HEK293 (cell line): Measurements from ENCODE around the gene FOXO6.
A peak's percentile ranks its signal among the peaks of the same experiment; 100 is the strongest.

Experiments
- EGR2 ChIP-seq: fragments of 450-650 bp; formaldehyde crosslinking; IDR thresholded peaks from 2 replicates; pipeline ENCODE4 v1.5.1; 2016; ENCODE audit warnings: low read depth, missing biosample characterization, missing genetic modification characterization
- GLIS1 ChIP-seq: fragments of 450-650 bp; formaldehyde crosslinking; IDR thresholded peaks from 2 replicates; pipeline ENCODE4 v1.5.1; 2016; ENCODE audit warnings: missing biosample characterization, missing genetic modification characterization
- KLF1 ChIP-seq: fragments of 450-650 bp; formaldehyde crosslinking; IDR thresholded peaks from 2 replicates; pipeline ENCODE4 v1.5.1; 2016; ENCODE audit warnings: missing biosample characterization, missing genetic modification characterization
- KLF9 ChIP-seq: fragments of 450-650 bp; formaldehyde crosslinking; IDR thresholded peaks from 2 replicates; pipeline ENCODE4 v1.5.1; 2016; ENCODE audit warnings: missing biosample characterization, missing genetic modification characterization, low read depth
- MZF1 ChIP-seq: fragments of 450-650 bp; formaldehyde crosslinking; IDR thresholded peaks from 2 replicates; pipeline ENCODE4 v1.5.1; 2017; ENCODE audit warnings: missing biosample characterization, missing genetic modification characterization, borderline replicate concordance
- SCRT1 ChIP-seq: fragments of 450-650 bp; formaldehyde crosslinking; IDR thresholded peaks from 2 replicates; pipeline ENCODE4 v1.5.1; 2016; ENCODE audit warnings: missing biosample characterization, missing genetic modification characterization, borderline replicate concordance
- SCRT2 ChIP-seq: fragments of 450-650 bp; formaldehyde crosslinking; IDR thresholded peaks from 2 replicates; pipeline ENCODE4 v1.5.1; 2016; ENCODE audit warnings: missing biosample characterization, missing genetic modification characterization
- SETDB1 ChIP-seq: IDR thresholded peaks from one replicate; pipeline ENCODE4 v1.6.1; 2017; ENCODE audit warnings: mild to moderate bottlenecking, low read length, moderate library complexity, mixed read lengths; ENCODE audit not compliant: insufficient read length
- TCF7L2 ChIP-seq: IDR thresholded peaks from 2 replicates; pipeline ENCODE4 v1.6.1; 2011; ENCODE audit warnings: low read depth, mild to moderate bottlenecking, inconsistent platforms, low read length, moderate library complexity, borderline replicate concordance
- ZBTB48 ChIP-seq: fragments of 450-650 bp; formaldehyde crosslinking; IDR thresholded peaks from 2 replicates; pipeline ENCODE4 v1.5.1; 2016; ENCODE audit warnings: missing biosample characterization, missing genetic modification characterization
- ZBTB8A ChIP-seq: fragments of 450-650 bp; formaldehyde crosslinking; IDR thresholded peaks from 2 replicates; pipeline ENCODE4 v1.5.1; 2016; ENCODE audit warnings: missing biosample characterization, missing genetic modification characterization
- ZFHX2 ChIP-seq: fragments of 450-650 bp; formaldehyde crosslinking; conservative IDR thresholded peaks from 2 replicates; pipeline ENCODE4 v1.5.1; 2016; ENCODE audit warnings: missing biosample characterization, missing genetic modification characterization
- ZFP69B ChIP-seq: fragments of 450-650 bp; formaldehyde crosslinking; IDR thresholded peaks from 2 replicates; pipeline ENCODE4 v1.5.1; 2016; ENCODE audit warnings: missing biosample characterization, missing genetic modification characterization
- ZNF10 ChIP-seq: fragments of 450-650 bp; formaldehyde crosslinking; IDR thresholded peaks from 2 replicates; pipeline ENCODE4 v1.5.1; 2017; ENCODE audit warnings: missing biosample characterization, missing genetic modification characterization
- ZNF132 ChIP-seq: fragments of 450-650 bp; formaldehyde crosslinking; IDR thresholded peaks from 2 replicates; pipeline ENCODE4 v1.5.1; 2017; ENCODE audit warnings: missing biosample characterization, missing genetic modification characterization, borderline replicate concordance
- ZNF169 ChIP-seq: fragments of 450-650 bp; formaldehyde crosslinking; IDR thresholded peaks from 2 replicates; pipeline ENCODE4 v1.5.1; 2016; ENCODE audit warnings: missing biosample characterization, missing genetic modification characterization
- ZNF184 ChIP-seq: fragments of 450-650 bp; IDR thresholded peaks from 2 replicates; pipeline ENCODE4 v1.5.1; 2018; ENCODE audit warnings: missing biosample characterization, mild to moderate bottlenecking, missing genetic modification characterization
- ZNF354C ChIP-seq: fragments of 450-650 bp; formaldehyde crosslinking; IDR thresholded peaks from 2 replicates; pipeline ENCODE4 v1.5.1; 2016; ENCODE audit warnings: missing biosample characterization, missing genetic modification characterization, low read depth, borderline replicate concordance
- ZNF416 ChIP-seq: fragments of 450-650 bp; formaldehyde crosslinking; IDR thresholded peaks from 2 replicates; pipeline ENCODE4 v1.5.1; 2016; ENCODE audit warnings: missing biosample characterization, missing genetic modification characterization
- ZNF426 ChIP-seq: fragments of 450-650 bp; formaldehyde crosslinking; IDR thresholded peaks from 2 replicates; pipeline ENCODE4 v1.5.1; 2017; ENCODE audit warnings: missing biosample characterization, missing genetic modification characterization, mild to moderate bottlenecking, inconsistent platforms, moderate library complexity
- ZNF510 ChIP-seq: fragments of 450-650 bp; formaldehyde crosslinking; IDR thresholded peaks from 2 replicates; pipeline ENCODE4 v1.5.1; 2018; ENCODE audit warnings: mild to moderate bottlenecking, missing genetic modification characterization, missing biosample characterization; ENCODE audit not compliant: insufficient replicate concordance
- ZNF561 ChIP-seq: fragments of 450-650 bp; IDR thresholded peaks from 2 replicates; pipeline ENCODE4 v1.5.1; 2018; ENCODE audit warnings: missing biosample characterization, missing genetic modification characterization, borderline replicate concordance
- ZNF623 ChIP-seq: fragments of 450-650 bp; formaldehyde crosslinking; IDR thresholded peaks from 2 replicates; pipeline ENCODE4 v1.5.1; 2016; ENCODE audit warnings: missing biosample characterization, missing genetic modification characterization
- ZNF624 ChIP-seq: fragments of 450-650 bp; formaldehyde crosslinking; IDR thresholded peaks from 2 replicates; pipeline ENCODE4 v1.5.1; 2017; ENCODE audit warnings: missing biosample characterization, missing genetic modification characterization
- ZNF626 ChIP-seq: fragments of 450-650 bp; sonication (Bioruptor Pico); formaldehyde crosslinking; IDR thresholded peaks from 2 replicates; pipeline ENCODE4 v1.5.1; 2018; ENCODE audit warnings: missing biosample characterization, missing genetic modification characterization, inconsistent platforms
- ZNF629 ChIP-seq: fragments of 450-650 bp; formaldehyde crosslinking; IDR thresholded peaks from 2 replicates; pipeline ENCODE4 v1.5.1; 2017; ENCODE audit warnings: missing biosample characterization, missing genetic modification characterization
- ZNF677 ChIP-seq: fragments of 450-650 bp; IDR thresholded peaks from 2 replicates; pipeline ENCODE4 v1.5.0; 2018; ENCODE audit warnings: missing biosample characterization, mild to moderate bottlenecking, missing genetic modification characterization, moderate library complexity
- ZNF76 ChIP-seq: fragments of 450-650 bp; formaldehyde crosslinking; IDR thresholded peaks from 2 replicates; pipeline ENCODE4; 2016; ENCODE audit warnings: low read depth, missing biosample characterization, missing genetic modification characterization, borderline replicate concordance
- ZNF768 ChIP-seq: fragments of 450-650 bp; formaldehyde crosslinking; IDR thresholded peaks from 2 replicates; pipeline ENCODE4 v1.5.1; 2018; ENCODE audit warnings: missing biosample characterization, mild to moderate bottlenecking, missing genetic modification characterization
- ZNF791 ChIP-seq: fragments of 450-650 bp; formaldehyde crosslinking; IDR thresholded peaks from 2 replicates; pipeline ENCODE4 v1.5.1; 2016; ENCODE audit warnings: missing biosample characterization, missing genetic modification characterization
- ZNF837 ChIP-seq: fragments of 450-650 bp; formaldehyde crosslinking; IDR thresholded peaks from 2 replicates; pipeline ENCODE4 v1.5.1; 2016; ENCODE audit warnings: missing biosample characterization, missing genetic modification characterization
- ZSCAN16 ChIP-seq: fragments of 450-650 bp; formaldehyde crosslinking; IDR thresholded peaks from 2 replicates; pipeline ENCODE4 v1.5.1; 2016; ENCODE audit warnings: missing biosample characterization, missing genetic modification characterization
- ZXDB ChIP-seq: fragments of 450-650 bp; formaldehyde crosslinking; IDR thresholded peaks from 2 replicates; pipeline ENCODE4 v1.5.1; 2016; ENCODE audit warnings: missing biosample characterization, missing genetic modification characterization
- TF ChIP-seq, protein P1 (sequence below): fragments of 450-650 bp; formaldehyde crosslinking; IDR thresholded peaks from 2 replicates; pipeline ENCODE4 v1.5.1; 2017; ENCODE audit warnings: missing biosample characterization, missing genetic modification characterization
- TF ChIP-seq, protein P2 (sequence below): fragments of 450-650 bp; formaldehyde crosslinking; IDR thresholded peaks from 2 replicates; pipeline ENCODE4 v1.5.1; 2017; ENCODE audit warnings: missing biosample characterization, missing genetic modification characterization
- TF ChIP-seq, protein P3 (sequence below): fragments of 450-650 bp; formaldehyde crosslinking; IDR thresholded peaks from 2 replicates; pipeline ENCODE4 v1.5.1; 2016; ENCODE audit warnings: missing biosample characterization, missing genetic modification characterization, low read depth
- TF ChIP-seq, protein P4 (sequence below): fragments of 450-650 bp; formaldehyde crosslinking; IDR thresholded peaks from 2 replicates; pipeline ENCODE4 v1.5.1; 2017; ENCODE audit warnings: missing biosample characterization, missing genetic modification characterization

Gene FOXO6

DNA sequence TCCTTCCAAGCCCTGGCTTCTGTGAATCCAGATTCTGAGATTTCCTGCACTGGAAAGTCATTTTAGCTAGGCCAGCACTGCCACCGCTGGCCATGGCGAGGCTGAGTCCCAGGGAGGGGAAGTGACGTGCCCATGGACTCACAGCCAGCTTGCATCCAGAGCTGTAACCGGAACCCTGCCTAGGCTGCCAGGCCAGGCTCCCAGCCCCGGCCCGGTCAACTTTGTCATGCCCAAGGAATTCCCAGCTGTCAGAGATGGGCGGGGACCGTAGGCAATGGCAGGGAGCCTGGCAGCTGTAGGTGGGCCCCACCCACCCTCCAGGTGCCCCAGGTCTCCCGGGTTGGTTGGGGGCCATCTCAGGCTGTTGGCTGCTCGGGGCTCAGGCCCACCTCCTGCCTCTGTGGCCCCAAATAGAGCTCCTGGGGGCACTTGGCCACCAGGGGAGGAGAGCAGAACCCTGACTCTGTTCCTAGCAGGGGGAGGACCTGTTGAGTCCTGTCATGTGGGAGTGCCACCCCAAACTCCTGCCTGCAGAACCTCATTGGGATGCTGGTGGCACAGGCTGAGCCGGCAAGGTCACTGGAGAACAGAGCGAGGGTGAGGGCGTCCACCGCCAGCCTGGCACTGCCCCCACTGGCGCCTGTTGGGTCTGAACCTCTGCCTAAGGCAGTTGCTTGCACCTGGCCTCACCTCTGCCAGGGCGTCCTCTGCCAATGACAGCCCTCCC, 57.8 kb downstream of the FOXO6 start (continued):
- TF ChIP-seq ZNF426 (tag by site-specific recombination), result no peak
- no peak for TF ChIP-seq ZNF354C (tag by site-specific recombination)
- TF ChIP-seq SCRT2 (tag by site-specific recombination), result peak; percentile 86
- TF ChIP-seq ZSCAN16, result no peak
- TF ChIP-seq ZNF791 (tag by site-specific recombination), result no peak
- no peak for TF ChIP-seq KLF9 (tag by site-specific recombination)
- TF ChIP-seq MZF1 (tag by site-specific recombination), result no peak
- no peak for TF ChIP-seq ZBTB8A (tag by site-specific recombination)
- TF ChIP-seq ZNF768 (tag by site-specific recombination), result no peak
- TF ChIP-seq ZNF416 (tag by site-specific recombination), result no peak
- TF ChIP-seq ZNF76 (tag by site-specific recombination), result no peak
- TF ChIP-seq ZNF626 (tag by site-specific recombination), result no peak
- no peak for TF ChIP-seq ZBTB48 (tag by site-specific recombination)
- TF ChIP-seq TCF7L2, result no peak
- peak; percentile 41; the same call in 1 of the 2 replicates for TF ChIP-seq GLIS1 (tag by site-specific recombination)
- 0 out of 2 replicates have a peak, but pooled peaks have one; percentile 59 for TF ChIP-seq SCRT1 (tag by site-specific recombination)
- TF ChIP-seq ZNF561 (tag by site-specific recombination), result no peak
- TF ChIP-seq SETDB1, result no peak
- TF ChIP-seq, protein P1, sequence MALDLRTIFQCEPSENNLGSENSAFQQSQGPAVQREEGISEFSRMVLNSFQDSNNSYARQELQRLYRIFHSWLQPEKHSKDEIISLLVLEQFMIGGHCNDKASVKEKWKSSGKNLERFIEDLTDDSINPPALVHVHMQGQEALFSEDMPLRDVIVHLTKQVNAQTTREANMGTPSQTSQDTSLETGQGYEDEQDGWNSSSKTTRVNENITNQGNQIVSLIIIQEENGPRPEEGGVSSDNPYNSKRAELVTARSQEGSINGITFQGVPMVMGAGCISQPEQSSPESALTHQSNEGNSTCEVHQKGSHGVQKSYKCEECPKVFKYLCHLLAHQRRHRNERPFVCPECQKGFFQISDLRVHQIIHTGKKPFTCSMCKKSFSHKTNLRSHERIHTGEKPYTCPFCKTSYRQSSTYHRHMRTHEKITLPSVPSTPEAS, result no peak
- TF ChIP-seq ZNF624 (tag by site-specific recombination), result no peak
- TF ChIP-seq ZNF677 (tag by site-specific recombination), result no peak
- peak; percentile 63; the same call in 1 of the 2 replicates for TF ChIP-seq ZFP69B (tag by site-specific recombination)
- no peak for TF ChIP-seq ZNF510
- no peak for TF ChIP-seq ZXDB (tag by site-specific recombination)
- TF ChIP-seq, protein P2, sequence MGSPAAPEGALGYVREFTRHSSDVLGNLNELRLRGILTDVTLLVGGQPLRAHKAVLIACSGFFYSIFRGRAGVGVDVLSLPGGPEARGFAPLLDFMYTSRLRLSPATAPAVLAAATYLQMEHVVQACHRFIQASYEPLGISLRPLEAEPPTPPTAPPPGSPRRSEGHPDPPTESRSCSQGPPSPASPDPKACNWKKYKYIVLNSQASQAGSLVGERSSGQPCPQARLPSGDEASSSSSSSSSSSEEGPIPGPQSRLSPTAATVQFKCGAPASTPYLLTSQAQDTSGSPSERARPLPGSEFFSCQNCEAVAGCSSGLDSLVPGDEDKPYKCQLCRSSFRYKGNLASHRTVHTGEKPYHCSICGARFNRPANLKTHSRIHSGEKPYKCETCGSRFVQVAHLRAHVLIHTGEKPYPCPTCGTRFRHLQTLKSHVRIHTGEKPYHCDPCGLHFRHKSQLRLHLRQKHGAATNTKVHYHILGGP (tag by site-specific recombination), result no peak
- TF ChIP-seq ZNF837 (tag by site-specific recombination), result no peak
- TF ChIP-seq KLF1 (tag by site-specific recombination), result peak; percentile 78
- TF ChIP-seq ZNF629 (tag by site-specific recombination), result no peak
- TF ChIP-seq, protein P3, sequence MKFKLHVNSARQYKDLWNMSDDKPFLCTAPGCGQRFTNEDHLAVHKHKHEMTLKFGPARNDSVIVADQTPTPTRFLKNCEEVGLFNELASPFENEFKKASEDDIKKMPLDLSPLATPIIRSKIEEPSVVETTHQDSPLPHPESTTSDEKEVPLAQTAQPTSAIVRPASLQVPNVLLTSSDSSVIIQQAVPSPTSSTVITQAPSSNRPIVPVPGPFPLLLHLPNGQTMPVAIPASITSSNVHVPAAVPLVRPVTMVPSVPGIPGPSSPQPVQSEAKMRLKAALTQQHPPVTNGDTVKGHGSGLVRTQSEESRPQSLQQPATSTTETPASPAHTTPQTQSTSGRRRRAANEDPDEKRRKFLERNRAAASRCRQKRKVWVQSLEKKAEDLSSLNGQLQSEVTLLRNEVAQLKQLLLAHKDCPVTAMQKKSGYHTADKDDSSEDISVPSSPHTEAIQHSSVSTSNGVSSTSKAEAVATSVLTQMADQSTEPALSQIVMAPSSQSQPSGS (tag by site-specific recombination), result no peak
- TF ChIP-seq ZNF184, result no peak
- no peak for TF ChIP-seq ZNF132 (tag by site-specific recombination)
- no peak for TF ChIP-seq ZNF623
- peak; percentile 54; the same call in 1 of the 2 replicates for TF ChIP-seq ZFHX2 (tag by site-specific recombination)
- no peak for TF ChIP-seq ZNF10 (tag by site-specific recombination)
- peak; percentile 36; the same call in 1 of the 2 replicates for TF ChIP-seq EGR2 (tag by site-specific recombination)
- TF ChIP-seq ZNF169 (tag by site-specific recombination), result no peak
- TF ChIP-seq, protein P4, sequence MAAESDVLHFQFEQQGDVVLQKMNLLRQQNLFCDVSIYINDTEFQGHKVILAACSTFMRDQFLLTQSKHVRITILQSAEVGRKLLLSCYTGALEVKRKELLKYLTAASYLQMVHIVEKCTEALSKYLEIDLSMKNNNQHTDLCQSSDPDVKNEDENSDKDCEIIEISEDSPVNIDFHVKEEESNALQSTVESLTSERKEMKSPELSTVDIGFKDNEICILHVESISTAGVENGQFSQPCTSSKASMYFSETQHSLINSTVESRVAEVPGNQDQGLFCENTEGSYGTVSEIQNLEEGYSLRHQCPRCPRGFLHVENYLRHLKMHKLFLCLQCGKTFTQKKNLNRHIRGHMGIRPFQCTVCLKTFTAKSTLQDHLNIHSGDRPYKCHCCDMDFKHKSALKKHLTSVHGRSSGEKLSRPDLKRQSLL (tag by site-specific recombination), result no peak
